HUES6 (cell line): Measurements from ENCODE around the gene WNT10A.

ENCODE experiments used
- H3K27ac ChIP-seq: 2 replicates; pipeline ENCODE4 v1.7.0; 2013; ENCODE audit warnings: low read depth, mild to moderate bottlenecking, low read length, inconsistent platforms
- H3K27me3 ChIP-seq: 2 replicates; pipeline ENCODE4 v1.6.1; 2013; ENCODE audit warnings: low read length; ENCODE audit not compliant: control insufficient read depth, insufficient read depth
- H3K36me3 ChIP-seq: 2 replicates; pipeline ENCODE4 v1.6.1; 2013; ENCODE audit warnings: low read length; ENCODE audit not compliant: control insufficient read depth, insufficient read depth
- H3K4me1 ChIP-seq: 2 replicates; pipeline ENCODE4 v1.6.1; 2013; ENCODE audit warnings: low read length; ENCODE audit not compliant: control insufficient read depth, insufficient read depth
- H3K4me3 ChIP-seq: 2 replicates; pipeline ENCODE4 v1.5.1; 2013; ENCODE audit warnings: low read depth, low read length
- H3K9ac ChIP-seq: one replicate; pipeline ENCODE4 v1.6.1; 2013; ENCODE audit warnings: mild to moderate bottlenecking, low read length
- H3K9me3 ChIP-seq: 2 replicates; pipeline ENCODE4 v1.6.1; 2013; ENCODE audit warnings: low read depth, low read length; ENCODE audit not compliant: control insufficient read depth, insufficient read depth

The WNT10A gene

DNA sequence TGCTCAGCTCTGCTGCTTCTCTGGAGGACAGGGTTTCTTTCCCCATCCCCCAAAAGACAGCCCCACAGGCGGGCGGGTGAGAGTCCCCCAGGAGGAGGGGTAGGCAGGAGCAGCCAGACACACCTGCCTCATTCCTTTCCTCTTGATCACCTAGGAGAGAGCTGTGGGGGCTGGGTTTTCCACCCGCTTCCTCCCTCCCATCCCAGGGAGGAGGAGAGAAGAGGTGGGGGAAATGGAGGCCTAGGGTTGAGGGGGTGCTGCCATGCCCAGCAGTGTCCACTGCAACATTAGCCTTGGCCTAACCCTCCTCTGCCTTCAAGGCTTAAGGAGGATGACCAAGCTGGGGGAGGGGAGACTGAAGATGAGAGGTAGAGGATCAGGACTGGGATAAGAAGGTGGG lies 14.7 kb downstream of the WNT10A start:
- Histone ChIP-seq H3K27me3 (peaks cover 97% of the 10 kb centered on the region), H3K4me1 (peaks cover 43% of the 10 kb centered on the region), H3K27ac (no peak overlapping the region), H3K4me3 (0 out of 2 replicates have a peak overlapping the region, but pooled peaks have one; percentile 7), H3K36me3 (no peaks in the 10 kb centered on the region), H3K9me3 (no peaks in the 10 kb centered on the region), H3K9ac (no peak overlapping the region)

DNA sequence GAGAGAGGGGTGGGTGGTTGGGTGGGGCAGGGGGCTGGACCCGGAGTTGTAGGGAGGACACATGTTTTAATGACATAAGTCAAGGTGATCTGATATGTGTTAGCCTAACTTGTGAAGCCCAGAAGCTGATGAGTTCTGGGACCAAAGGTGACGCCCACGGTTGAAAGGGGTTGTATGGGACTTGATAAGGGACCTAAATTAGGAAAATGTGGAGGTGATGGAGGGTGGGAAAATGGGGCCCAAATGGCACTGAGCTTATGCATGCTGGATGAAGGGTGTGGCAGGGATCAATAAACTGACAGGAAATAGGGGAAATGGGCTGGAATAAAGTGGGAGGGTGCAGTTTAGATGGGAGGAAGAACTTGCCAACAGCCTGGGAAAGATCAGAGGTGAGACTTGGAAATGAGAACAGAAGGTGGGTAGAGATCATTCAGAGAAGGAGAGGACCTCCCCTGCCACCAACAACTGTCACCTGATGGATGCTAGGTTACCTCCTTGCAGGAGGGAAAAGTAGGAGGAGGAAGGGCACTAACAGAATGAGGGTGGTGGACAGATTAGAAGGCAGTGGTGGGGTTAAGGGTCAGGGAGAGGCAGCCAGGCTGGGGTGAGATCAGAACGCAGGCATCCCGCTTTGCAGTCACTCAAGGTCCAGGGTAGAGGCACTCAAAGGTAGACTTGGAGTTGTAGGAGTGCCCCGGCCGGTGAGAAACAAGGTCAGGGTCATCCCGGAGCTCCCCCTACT lies 15.3 kb downstream of the WNT10A start:
- no peak overlapping the region for H3K27ac ChIP-seq
- H3K4me3 ChIP-seq, result peak overlapping the region; percentile 42; the same call in 1 of the 2 replicates
- H3K9ac ChIP-seq, result no peak overlapping the region
- peaks cover 43% of the 10 kb centered on the region for H3K4me1 ChIP-seq
- no peaks in the 10 kb centered on the region for H3K9me3 ChIP-seq
- H3K36me3 ChIP-seq, result no peaks in the 10 kb centered on the region
- peaks cover 97% of the 10 kb centered on the region for H3K27me3 ChIP-seq

DNA sequence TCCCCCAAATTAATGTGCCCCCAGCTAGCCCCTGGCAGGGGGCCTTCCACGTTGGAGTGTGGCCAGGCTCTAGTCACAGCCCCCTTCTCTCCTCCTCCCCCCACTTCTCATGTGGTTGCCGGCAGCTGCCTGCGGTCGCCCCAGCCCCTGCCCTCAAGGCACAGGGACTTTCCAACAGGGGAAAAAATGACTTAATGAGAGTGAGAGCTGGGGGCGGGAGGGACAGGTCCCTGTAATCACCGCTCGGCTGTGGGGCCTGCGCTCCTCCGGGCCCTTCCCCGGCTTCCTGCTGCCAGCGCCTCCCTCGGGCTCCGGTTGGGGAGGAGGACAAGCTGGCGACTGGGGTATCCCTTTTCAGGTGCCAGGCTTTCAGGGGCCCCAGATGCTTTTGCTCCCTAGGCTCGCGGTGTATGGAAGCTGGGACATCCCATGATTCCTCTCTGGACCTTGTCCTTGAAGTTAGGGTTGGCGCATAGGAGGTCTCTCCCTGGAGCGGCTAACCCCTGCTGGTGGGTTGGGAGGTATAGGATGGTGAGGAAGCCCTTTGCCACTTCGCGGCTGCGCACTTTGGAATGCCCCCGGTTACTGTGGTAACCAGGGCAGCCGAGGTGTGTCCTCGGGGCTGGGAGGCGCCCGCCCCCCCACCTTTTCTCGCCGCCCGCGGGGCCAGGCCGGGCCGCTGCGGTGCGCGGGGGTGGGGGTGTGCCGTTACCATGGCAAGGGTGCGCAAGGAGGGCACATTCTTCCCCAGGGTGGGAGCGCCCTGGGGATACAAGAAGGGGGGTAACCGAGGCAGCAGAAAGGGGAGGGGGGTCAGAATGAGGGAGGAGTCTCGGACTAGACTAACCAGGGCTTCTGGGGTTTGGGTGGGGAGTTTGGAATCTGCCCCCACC lies 16.1 kb downstream of the WNT10A start:
- Histone ChIP-seq H3K4me1 (peaks cover 43% of the 10 kb centered on the region), H3K27ac (no peak overlapping the region), H3K4me3 (peak overlapping the region; percentile 42), H3K9ac (no peak overlapping the region), H3K9me3 (no peaks in the 10 kb centered on the region), H3K27me3 (peaks cover 97% of the 10 kb centered on the region), H3K36me3 (no peaks in the 10 kb centered on the region)

DNA sequence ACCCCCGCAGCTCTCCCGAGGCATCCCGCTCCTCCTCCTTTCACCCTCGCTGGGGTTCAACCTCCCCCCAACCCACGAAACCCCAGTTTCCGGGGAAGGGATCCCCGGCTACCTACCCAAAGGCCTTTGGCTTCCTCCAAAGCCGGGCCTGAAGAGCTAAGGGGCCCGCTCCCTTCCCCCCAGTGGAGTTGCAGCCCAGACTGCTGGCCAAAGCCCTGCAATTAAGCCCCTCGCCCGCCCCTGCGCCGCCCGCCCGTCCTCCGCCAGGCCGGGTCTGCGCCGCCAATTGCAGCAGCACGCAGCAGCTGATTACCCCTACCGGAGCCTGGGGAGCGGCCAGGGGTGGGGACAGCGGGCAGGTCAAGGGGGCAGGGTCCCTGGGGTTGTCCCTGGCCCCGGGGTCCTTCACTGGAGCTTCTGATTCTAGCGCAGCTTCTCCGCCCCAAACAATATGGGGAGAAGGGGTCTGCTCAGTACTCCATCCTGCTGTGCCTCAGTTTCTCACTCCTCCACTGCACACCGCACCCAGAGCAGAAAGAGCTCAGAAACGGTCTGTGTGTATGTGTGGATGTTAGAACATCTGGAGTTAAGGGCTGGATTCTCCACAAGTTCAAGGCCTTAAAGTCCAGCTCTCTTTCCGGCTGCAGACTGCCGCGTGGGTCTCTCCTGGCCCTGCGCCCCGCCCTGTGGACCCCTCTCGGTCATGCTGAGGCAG lies 16.9 kb downstream of the WNT10A start:
- peaks cover 41% of the 10 kb centered on the region for H3K4me1 ChIP-seq
- H3K4me3 ChIP-seq, result peak overlapping the region; percentile 42
- H3K27ac ChIP-seq, result no peak overlapping the region

DNA sequence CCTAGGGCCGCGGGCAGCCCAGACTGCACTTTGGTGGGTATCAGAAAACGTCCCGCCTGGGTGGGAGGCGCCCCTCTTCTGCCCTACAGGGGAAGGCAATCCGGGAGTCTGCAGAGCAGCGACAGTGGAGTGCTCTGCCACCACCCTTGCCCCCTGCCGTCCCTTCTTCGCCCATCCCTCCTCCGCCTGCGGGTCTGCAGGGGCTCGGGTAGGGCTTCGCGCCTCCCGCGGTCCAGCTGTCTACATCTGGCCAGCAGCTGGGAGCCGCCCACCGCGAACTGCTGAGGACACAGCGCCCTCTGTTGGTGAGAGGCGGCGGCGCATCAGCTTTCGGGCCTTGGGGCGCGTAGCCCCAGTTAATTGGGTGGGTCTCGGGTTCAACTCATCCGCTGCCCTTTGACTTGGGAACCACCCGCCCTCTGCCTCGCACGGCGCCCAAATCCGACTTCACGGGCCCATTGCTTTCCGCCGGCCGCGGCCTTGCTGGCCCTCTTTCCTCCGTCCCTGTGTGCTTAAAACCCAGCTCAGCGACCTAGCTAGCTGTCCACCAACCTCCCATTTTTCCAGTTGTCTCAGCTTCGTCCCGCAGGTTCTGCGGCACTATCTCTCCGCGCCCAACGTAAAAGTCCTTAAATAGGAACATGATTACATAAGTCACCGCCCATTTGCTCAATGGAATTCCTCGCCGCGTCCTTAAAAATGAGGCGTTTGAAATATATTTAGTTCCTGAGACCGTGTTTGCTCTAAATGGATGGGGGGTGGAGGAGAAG lies 17.6 kb downstream of the WNT10A start:
- peaks cover 37% of the 10 kb centered on the region for H3K4me1 ChIP-seq
- peaks cover 94% of the 10 kb centered on the region for H3K27me3 ChIP-seq
- H3K9me3 ChIP-seq, result no peaks in the 10 kb centered on the region
- H3K9ac ChIP-seq, result no peak overlapping the region
- peak overlapping the region; percentile 28 for H3K4me3 ChIP-seq
- no peaks in the 10 kb centered on the region for H3K36me3 ChIP-seq
- H3K27ac ChIP-seq, result no peak overlapping the region

More for the DNA sequence above, 16.9 kb downstream of the WNT10A start:
- H3K27me3 ChIP-seq, result peaks cover 97% of the 10 kb centered on the region
- no peaks in the 10 kb centered on the region for H3K9me3 ChIP-seq
- no peak overlapping the region for H3K9ac ChIP-seq
- H3K36me3 ChIP-seq, result no peaks in the 10 kb centered on the region

DNA sequence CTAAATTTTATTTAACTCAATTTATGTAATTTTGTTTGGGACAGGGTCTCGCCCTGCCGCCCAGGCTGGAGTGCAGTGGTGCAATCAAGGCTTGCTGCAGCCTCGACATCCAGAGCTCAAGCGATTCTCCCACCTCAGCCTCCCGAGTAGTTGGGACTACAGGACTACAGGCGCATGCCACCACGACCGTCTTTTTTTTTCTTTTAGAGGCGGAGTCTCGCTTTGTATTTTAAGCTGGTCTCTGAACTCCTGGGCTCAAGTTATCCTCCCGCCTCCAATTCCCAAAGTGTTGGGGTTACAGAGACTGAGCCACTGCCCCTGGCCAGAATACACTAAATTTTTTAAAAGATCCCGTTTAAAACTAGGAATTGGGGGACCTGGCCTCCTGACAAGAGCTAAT lies 18.5 kb downstream of the WNT10A start:
- Histone ChIP-seq H3K4me3 (no peak overlapping the region), H3K27ac (no peak overlapping the region), H3K4me1 (peaks cover 33% of the 10 kb centered on the region), H3K27me3 (peaks cover 92% of the 10 kb centered on the region), H3K9me3 (no peaks in the 10 kb centered on the region), H3K36me3 (no peaks in the 10 kb centered on the region), H3K9ac (no peak overlapping the region)

DNA sequence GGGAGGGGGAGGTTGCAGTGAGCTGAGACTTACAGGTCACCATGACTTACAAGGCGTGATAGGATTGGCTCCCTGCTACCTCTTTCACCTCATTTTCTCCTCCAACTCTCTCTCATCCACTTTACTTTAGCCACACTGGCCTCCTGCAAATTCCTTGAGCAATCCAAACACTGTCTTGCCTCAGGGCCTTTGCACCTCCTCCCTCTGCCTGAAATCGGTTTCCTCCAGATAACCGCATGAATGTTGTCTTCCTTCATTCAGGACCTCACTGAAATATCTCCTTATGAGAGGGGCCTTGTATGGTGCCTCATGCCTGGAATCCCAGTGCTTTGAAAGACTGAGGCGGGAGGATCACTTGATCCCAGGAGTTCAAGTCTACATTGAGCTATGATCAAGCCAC lies 21.8 kb downstream of the WNT10A start:
- H3K9me3 ChIP-seq, result no peaks in the 10 kb centered on the region
- H3K27ac ChIP-seq, result no peak overlapping the region
- H3K27me3 ChIP-seq, result peaks cover 86% of the 10 kb centered on the region
- H3K4me3 ChIP-seq, result no peak overlapping the region
- H3K36me3 ChIP-seq, result no peaks in the 10 kb centered on the region
- H3K4me1 ChIP-seq, result 0 out of 2 replicates have a peak, but pooled peaks cover 6% of the 10 kb centered on the region
- no peak overlapping the region for H3K9ac ChIP-seq

DNA sequence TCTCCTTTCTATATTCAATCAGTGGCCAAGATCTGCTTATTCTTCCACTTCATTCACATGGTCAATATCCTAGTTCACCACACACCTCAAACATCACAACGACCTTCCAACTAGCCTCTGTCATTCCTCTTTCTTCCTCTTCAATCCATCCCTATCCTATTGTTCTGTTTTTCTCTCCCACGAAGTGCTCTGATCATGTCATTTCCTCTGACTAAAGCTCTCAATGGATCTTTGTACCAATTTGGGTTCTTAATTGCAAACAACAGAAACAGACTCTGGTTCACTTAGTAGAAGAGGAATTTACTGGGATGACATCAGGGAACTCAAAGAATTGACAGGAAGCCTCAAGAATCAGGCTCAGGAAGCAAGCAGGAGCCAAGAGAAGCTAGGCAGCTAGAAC lies 23.5 kb downstream of the WNT10A start:
- no peaks in the 10 kb centered on the region for H3K36me3 ChIP-seq
- peaks cover 75% of the 10 kb centered on the region for H3K27me3 ChIP-seq
- H3K4me1 ChIP-seq, result 0 out of 2 replicates have a peak, but pooled peaks cover 2% of the 10 kb centered on the region
- no peaks in the 10 kb centered on the region for H3K9me3 ChIP-seq
- H3K9ac ChIP-seq, result no peak overlapping the region
- H3K4me3 ChIP-seq, result no peak overlapping the region
- H3K27ac ChIP-seq, result no peak overlapping the region

DNA sequence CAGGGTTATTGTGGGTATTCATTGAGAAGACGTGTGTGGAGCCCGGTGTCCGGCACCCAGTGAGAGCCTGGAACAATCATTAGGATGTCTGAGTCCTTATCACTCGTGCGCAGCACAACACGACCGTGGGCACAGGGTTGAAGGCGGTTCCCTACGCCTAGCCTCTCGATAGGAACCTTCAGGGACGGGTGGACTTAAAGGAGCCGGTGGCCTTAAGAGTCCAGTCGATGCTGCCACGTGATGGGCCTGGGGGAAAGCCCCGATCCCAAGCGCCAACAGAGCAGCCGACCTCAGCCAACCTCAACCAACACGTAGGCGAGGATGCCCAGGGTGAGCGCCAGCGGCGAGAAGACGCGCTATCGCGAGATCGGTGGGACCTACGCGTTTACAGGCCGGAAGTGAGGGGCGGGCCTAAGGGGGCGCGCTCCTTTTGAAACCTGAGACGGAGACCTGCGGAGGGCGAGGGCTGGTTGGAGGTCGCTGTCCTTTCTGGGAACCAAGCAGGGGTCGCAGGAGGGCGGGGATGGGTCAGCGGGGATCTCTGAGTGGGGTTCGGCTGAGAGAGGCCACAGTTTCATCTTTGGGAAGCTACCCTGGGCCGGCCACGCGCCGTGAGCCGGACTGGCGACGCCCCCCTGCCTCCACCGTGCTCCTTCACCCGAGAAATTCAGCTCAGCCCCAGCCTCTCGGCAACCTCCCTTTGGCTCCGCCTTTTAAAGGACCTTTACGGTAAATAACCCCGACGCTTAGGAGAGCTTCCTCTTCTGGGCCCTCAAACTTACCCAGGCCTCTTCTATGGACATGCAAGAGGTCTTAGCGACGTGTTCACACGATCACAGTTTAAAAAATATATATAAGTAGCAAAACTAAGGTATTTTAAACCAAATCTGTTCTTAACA lies 28.3 kb downstream of the WNT10A start:
- H3K27ac ChIP-seq, result peak overlapping the region; percentile 71
- no peaks in the 10 kb centered on the region for H3K9me3 ChIP-seq
- H3K4me1 ChIP-seq, result peaks cover 8% of the 10 kb centered on the region; the same call in 1 of the 2 replicates
- peak overlapping the region; percentile 71 for H3K4me3 ChIP-seq
- peaks cover 35% of the 10 kb centered on the region for H3K27me3 ChIP-seq
- H3K36me3 ChIP-seq, result no peaks in the 10 kb centered on the region
- peak overlapping the region; percentile 75 for H3K9ac ChIP-seq
